ENCODE data around the gene KCNQ1. TPM values are rescaled to one million over a fixed set of nuclear protein-coding genes. Genes with fewer than 3 reads are reported as not detected.
A peak's percentile ranks its signal among the peaks of the same experiment; 100 is the strongest.

Gene KCNQ1
- total and polyA plus RNA-seq, 2 of the 13 experiments (the other 11 are each of a cell fraction or from before 2014, with no cell fraction given), result 0.02 to 0.08 TPM

DNA sequence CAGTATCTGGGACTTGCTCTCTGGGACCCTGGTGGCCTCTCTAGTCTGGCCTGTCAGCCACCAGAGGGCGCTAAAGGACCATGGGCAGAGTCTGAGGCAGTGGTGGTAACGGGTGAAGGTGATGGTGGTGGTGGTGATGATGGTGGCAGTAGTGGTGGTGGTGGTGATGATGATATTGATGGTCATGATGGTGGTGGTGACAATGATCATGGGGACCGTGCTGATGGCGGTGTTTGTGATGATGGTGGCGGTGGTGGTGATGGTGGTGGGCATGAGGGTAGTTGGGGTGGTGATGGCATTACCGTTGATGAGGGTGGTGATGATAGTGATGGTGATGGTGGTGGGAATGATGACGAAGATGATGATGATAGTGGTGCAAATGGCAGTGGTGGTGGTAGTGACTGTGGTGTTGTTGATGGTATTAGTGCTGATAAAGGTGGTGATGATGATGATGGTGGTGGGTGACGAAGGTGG lies 16.4 kb upstream of the KCNQ1 start (continued):
- TF ChIP-seq, protein P1, sequence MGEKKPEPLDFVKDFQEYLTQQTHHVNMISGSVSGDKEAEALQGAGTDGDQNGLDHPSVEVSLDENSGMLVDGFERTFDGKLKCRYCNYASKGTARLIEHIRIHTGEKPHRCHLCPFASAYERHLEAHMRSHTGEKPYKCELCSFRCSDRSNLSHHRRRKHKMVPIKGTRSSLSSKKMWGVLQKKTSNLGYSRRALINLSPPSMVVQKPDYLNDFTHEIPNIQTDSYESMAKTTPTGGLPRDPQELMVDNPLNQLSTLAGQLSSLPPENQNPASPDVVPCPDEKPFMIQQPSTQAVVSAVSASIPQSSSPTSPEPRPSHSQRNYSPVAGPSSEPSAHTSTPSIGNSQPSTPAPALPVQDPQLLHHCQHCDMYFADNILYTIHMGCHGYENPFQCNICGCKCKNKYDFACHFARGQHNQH (CRISPR knock-in tag; IDR thresholded peaks at IDR 0.05), result peak; percentile 45; the same call in 1 of the 2 replicates
- no peak for TF ChIP-seq ZNF331 (CRISPR knock-in tag; IDR thresholded peaks at IDR 0.05)
- TF ChIP-seq ZNF441 (CRISPR knock-in tag; IDR thresholded peaks at IDR 0.05; ENCODE audit: borderline replicate concordance), result no peak
- no peak for TF ChIP-seq ZNF891 (CRISPR knock-in tag; IDR thresholded peaks at IDR 0.05)
- TF ChIP-seq, protein P2, sequence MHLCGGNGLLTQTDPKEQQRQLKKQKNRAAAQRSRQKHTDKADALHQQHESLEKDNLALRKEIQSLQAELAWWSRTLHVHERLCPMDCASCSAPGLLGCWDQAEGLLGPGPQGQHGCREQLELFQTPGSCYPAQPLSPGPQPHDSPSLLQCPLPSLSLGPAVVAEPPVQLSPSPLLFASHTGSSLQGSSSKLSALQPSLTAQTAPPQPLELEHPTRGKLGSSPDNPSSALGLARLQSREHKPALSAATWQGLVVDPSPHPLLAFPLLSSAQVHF (CRISPR knock-in tag; IDR thresholded peaks at IDR 0.05), result no peak
- no peak for TF ChIP-seq ZNF775 (CRISPR knock-in tag; IDR thresholded peaks at IDR 0.05; ENCODE audit: borderline replicate concordance)
- no peak for TF ChIP-seq SYNCRIP (IDR thresholded peaks at IDR 0.05; ENCODE audit: insufficient read depth, low read depth, low read length)
- no peak for TF ChIP-seq ZFYVE20 (CRISPR knock-in tag; IDR thresholded peaks at IDR 0.05; ENCODE audit: borderline replicate concordance, low read depth)
- TF ChIP-seq, protein P3, sequence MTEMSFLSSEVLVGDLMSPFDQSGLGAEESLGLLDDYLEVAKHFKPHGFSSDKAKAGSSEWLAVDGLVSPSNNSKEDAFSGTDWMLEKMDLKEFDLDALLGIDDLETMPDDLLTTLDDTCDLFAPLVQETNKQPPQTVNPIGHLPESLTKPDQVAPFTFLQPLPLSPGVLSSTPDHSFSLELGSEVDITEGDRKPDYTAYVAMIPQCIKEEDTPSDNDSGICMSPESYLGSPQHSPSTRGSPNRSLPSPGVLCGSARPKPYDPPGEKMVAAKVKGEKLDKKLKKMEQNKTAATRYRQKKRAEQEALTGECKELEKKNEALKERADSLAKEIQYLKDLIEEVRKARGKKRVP (CRISPR knock-in tag; IDR thresholded peaks at IDR 0.05), result 0 out of 4 replicates have a peak, but pooled peaks of 1 of the 2 experiments have one; percentile 31
- no peak for TF ChIP-seq ZNF253 (CRISPR knock-in tag; IDR thresholded peaks at IDR 0.05; ENCODE audit: borderline replicate concordance)
- TF ChIP-seq SALL1 (CRISPR knock-in tag; IDR thresholded peaks at IDR 0.05), result 0 out of 2 replicates have a peak, but pooled peaks have one; percentile 15
- TF ChIP-seq SMC3 (IDR thresholded peaks at IDR 0.05; ENCODE audit: low read length), result peak; percentile 99
- no peak for TF ChIP-seq ISL2 (CRISPR knock-in tag; IDR thresholded peaks at IDR 0.05)
- TF ChIP-seq ZNF510 (CRISPR knock-in tag; IDR thresholded peaks at IDR 0.05; ENCODE audit: low read depth), result no peak
- no peak for TF ChIP-seq ZNF782 (CRISPR knock-in tag; IDR thresholded peaks at IDR 0.05; ENCODE audit: borderline replicate concordance)
- TF ChIP-seq JUNB (CRISPR knock-in tag; IDR thresholded peaks at IDR 0.05; ENCODE audit: borderline replicate concordance), result 0 out of 2 replicates have a peak, but pooled peaks have one; percentile 30
- TF ChIP-seq, protein P4, sequence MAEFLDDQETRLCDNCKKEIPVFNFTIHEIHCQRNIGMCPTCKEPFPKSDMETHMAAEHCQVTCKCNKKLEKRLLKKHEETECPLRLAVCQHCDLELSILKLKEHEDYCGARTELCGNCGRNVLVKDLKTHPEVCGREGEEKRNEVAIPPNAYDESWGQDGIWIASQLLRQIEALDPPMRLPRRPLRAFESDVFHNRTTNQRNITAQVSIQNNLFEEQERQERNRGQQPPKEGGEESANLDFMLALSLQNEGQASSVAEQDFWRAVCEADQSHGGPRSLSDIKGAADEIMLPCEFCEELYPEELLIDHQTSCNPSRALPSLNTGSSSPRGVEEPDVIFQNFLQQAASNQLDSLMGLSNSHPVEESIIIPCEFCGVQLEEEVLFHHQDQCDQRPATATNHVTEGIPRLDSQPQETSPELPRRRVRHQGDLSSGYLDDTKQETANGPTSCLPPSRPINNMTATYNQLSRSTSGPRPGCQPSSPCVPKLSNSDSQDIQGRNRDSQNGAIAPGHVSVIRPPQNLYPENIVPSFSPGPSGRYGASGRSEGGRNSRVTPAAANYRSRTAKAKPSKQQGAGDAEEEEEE (CRISPR knock-in tag; IDR thresholded peaks at IDR 0.05; ENCODE audit: borderline replicate concordance), result no peak
- TF ChIP-seq, protein P5, sequence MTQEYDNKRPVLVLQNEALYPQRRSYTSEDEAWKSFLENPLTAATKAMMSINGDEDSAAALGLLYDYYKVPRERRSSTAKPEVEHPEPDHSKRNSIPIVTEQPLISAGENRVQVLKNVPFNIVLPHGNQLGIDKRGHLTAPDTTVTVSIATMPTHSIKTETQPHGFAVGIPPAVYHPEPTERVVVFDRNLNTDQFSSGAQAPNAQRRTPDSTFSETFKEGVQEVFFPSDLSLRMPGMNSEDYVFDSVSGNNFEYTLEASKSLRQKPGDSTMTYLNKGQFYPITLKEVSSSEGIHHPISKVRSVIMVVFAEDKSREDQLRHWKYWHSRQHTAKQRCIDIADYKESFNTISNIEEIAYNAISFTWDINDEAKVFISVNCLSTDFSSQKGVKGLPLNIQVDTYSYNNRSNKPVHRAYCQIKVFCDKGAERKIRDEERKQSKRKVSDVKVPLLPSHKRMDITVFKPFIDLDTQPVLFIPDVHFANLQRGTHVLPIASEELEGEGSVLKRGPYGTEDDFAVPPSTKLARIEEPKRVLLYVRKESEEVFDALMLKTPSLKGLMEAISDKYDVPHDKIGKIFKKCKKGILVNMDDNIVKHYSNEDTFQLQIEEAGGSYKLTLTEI (CRISPR knock-in tag; conservative IDR thresholded peaks at IDR 0.05), result no peak
- TF ChIP-seq KDM2A (CRISPR knock-in tag; IDR thresholded peaks at IDR 0.05; ENCODE audit: borderline replicate concordance, low read depth), result peak; percentile 49; the same call in 1 of the 2 replicates
- TF ChIP-seq, protein P6, sequence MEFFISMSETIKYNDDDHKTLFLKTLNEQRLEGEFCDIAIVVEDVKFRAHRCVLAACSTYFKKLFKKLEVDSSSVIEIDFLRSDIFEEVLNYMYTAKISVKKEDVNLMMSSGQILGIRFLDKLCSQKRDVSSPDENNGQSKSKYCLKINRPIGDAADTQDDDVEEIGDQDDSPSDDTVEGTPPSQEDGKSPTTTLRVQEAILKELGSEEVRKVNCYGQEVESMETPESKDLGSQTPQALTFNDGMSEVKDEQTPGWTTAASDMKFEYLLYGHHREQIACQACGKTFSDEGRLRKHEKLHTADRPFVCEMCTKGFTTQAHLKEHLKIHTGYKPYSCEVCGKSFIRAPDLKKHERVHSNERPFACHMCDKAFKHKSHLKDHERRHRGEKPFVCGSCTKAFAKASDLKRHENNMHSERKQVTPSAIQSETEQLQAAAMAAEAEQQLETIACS (CRISPR knock-in tag; IDR thresholded peaks at IDR 0.05), result no peak
- no peak for TF ChIP-seq ZNF10 (CRISPR knock-in tag; IDR thresholded peaks at IDR 0.05; ENCODE audit: borderline replicate concordance, low read depth)
- peak; percentile 92 for TF ChIP-seq CREB1 (IDR thresholded peaks at IDR 0.05)
- no peak for TF ChIP-seq CREB1 (CRISPR knock-in tag; IDR thresholded peaks at IDR 0.05)

Measured in HepG2 (cell line).